Activated CD4-positive, alpha-beta T cell treated with anti-CD3 and anti-CD28 coated beads for 48 hours (primary cell): ENCODE measurements around the gene PARD3.
"Not testable (repeated sequence)": the region's sequence is repeated elsewhere in the genome, so short reads cannot be mapped to it uniquely, and the experiment has no call there.

ENCODE experiments used
- DNase-seq: peaks from one replicate; pipeline ENCODE4 v3.0.0-alpha.2; 2020

PARD3 gene

DNA sequence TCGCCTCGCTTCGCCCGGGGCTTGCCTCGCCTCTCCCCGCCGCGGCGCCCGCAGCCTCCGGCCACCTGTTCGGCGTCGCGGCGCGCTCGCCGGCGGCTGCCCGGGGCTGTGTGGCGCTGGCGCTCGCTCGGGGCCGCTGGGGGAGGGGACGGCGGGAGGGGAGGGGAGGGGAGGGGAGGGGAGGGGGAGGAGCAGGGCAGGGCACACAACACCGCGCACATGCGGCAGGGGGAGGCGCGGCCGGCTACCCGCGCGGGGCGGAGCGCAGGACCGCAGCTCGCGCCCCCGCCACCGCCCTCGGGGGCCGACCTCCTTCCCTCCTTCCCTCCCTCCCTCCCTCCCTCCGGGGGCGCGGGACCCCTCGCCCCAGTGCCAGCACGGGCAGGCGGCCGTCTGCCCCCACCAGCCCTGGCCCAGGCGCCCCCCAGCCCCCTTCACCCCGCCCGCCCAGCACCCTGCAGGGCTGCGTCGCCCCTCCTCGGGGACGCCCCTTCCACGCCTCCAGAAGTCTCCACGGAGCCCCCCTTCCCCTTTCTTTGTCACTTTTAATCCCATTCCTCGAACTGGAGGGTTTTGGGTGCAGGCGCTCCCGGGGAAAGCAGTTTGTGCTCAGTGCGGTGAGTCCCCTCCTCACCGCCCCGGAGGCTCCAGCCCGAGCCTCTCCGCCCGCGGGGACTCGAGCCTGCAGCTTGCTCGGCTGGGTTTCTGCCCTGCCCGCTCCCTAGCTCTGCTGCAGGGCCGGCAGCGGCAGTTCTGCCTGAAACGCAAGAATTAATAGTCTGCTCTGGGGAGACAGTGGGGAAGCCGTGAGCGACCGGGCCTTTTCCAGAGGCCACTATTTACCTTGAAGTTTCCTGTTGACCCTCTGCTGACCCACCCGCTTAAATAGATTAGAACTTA is at the start of gene PARD3:
TSS of gene PARD3 (minus strand) at position 112 of the 900 bp plus-strand sequence. CDS start 301 bp downstream, outside the sequence.
- peak; percentile 27 for DNase-seq

DNA sequence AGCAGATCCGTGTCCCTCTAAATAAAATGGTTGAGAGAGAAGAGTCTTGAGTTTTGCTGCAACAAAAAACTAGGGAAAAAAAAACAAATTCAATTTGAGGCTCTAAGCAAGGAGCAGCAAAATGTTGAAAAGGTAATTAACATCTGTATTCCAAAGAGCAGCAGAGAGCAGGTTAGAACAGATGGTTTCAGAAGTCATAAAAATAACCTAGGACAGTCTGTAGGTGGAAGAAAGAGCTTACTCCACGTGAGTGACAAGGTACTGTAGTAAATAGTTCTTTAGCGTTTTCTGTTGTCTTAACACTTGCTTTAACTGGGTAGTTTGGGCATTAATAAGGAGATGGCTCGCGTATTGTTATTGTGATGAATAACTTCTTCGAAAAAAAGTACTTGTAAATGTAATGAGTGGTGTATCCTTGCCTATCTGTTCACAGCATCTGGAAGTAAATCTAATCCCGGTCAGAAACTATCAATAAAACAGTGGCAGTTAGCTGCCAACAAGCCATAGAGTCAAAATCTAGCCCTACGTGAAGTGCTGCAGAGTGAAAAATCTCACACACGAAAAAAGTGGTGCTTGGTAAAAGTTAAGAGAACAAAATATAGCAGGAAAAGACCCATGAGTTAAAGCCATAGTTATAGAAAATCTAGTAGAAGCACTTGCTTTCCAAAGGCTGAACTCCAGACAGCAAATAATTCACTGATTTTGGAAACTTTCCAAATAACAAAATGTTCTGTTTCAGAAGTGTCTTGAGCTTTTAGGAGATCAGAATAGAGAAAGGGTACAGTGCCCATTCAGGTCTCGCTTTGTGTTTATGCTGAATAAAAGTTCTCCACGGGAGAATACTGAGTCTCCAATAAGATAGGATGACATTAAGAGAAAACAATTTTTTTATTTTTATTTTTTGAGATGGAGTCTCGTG is 49.3 kb upstream of the PARD3 start:
- no peak for DNase-seq

DNA sequence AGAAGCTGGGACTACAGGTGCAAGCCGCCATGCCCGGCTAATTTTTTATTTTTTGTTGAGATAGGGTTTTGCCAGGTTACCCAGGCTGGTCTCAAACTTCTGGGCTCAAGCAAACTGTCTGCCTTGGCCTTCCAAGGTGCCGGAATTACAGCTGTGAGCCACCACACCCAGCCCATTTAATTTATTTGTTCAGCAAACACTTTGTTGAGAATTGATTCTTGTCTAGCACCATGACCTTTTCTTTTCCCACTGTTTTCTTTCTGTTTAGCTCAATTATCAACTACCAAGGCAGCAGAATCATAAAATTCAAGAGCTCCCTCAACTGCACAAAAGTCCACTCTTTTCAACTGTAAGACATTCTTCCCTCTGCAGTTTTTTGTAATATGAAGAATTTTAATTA is 47.8 kb upstream of the PARD3 start:
- no peak for DNase-seq

DNA sequence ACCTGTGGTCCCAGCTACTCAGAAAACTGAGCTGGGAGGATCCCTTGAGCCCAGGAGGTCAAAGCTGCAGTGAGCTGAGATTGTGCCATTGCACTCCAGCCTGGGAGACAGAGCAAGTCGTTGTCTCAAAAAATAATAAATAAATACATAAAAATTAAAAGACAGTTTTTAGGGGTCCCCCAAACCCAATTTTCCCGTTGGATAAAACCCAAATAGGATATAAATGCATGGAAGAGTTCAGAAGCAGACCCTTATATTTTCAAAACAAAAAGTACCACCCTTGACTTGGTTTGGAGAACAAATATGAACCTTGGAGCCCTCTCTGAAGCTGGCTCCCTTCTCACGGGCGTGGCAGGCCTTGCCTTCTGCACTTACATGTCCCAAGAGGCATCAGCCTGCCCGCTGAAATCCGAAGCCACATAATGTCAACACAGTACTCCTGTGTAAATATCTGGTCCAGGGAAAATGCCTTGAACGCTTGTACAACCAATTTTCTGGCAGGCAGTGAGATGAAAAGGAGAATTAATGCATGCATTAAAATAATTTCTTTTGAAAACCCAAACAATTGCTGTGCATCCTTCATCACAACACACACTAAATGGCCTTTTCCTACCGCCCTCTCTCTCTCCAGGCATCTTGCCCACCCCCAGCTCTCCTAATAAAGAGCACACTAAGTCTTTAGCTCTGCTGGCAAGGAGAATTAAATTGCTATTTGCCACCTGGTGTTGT is 46.4 kb upstream of the PARD3 start:
- DNase-seq = no peak

DNA sequence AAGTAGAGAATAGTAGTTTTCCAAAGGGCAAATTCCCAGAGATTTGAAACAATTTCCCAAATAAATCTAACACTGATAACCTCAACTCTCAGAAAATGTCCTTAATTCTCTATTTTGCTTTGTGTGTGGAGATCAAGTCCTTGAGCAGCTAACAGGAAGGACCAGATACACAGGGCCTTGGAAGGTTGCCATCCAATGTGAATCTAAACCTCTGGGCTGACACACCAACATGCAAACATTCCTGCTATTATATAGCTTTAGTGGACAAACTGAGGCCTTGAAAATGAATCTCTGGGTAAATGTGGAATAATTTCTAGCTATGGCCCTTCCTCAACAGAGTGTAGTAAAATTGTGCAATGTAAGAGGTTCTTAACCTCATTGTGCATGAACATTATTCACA is 44.1 kb upstream of the PARD3 start:
- DNase-seq = no peak

DNA sequence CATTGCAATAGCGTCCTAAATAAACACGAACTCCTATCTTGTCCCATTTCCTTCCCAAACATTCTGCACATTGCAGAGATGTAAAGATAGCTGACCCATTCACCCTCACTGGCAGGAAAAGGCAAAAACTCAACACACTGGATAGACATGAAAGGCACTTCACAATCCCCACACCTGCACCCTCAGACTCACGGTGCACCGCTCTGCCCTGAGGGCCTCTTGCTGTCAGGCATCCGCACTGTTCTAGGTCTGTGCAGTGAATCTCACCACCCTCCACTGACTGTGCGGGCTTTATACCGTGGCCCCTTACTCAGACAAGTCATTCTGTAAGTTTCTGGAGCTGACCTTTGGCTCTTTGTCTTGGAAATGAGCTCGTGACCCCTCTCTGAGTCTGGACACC is 42.9 kb upstream of the PARD3 start:
- no peak for DNase-seq

DNA sequence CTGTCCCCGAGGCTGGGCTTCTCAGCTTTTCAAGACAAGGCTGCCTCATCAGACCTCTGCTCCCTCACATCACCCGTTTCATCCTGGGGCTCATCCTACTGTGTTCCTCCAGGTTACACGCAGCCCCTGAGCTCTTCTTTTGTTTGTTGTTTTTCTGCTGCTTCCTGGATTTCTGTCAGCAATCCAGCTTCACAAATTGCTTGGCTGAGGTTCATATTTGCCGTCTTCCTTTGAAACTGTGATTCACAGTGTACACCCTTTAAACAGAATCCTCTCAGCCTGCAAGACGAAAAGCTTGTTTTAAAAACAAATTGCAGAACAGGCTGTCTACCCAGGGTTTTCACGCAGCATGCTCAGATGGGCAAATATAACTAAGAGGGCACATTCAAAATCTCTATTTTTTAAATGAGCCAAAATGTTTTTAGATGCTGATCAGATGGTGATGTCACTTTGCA is 39.1 kb upstream of the PARD3 start:
- no peak for DNase-seq

DNA sequence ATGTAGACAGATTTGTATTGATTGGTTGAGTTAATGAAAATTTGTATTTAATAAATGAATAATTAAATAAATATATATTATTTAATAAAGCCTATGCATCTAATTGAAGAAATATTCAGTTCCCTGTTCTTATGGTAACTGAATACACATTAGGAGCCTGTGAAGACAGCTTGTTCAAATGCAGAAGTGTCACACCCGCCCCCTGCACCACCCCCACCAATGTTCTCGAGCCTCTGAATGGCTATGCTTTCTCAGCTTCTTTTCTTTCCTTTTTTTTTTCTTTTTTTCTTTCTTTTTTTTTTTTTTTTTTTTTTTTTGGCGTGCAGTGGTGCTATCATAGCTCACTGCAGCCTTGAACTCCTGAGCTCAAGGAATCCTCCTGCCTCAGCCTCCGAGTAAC is 38.3 kb upstream of the PARD3 start:
- no peak for DNase-seq

DNA sequence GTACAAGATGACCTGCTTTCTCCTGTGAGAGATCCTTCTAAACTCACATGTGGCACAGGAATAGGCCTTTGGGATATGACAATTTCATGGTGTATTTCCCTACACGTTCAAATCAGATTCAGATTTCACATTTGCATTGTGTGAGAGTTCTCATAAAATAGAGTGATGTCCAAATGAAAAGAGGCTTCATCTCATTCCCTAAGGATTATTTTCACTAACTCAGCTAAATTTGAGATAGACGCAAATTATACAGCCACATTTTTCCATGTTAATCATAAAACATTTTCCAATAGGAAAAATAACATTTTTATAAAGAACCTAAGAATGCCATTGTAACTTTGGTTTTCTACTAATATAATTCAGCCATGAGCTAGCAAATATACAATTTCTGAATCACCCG is 35.5 kb upstream of the PARD3 start:
- DNase-seq = no peak

DNA sequence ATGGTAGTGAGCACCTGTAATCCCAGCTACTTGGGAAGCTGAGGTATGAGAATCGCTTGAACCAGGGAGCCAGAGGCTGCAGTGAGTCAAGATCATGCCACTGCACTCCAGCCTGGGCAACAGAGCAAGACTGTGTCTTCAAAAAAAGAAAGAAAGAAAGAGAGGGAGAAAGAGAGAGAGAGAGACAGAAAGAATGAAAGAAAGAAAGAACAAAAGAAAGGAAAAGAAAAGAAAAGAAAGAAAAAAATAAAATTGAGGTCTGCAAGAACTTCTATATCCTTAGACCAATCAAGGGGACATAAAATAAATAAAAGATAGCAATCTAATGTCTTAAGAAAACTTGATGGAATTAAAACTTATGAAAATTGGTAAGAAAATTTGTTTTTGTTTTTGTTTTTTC is 34.9 kb upstream of the PARD3 start:
- DNase-seq = no peak

DNA sequence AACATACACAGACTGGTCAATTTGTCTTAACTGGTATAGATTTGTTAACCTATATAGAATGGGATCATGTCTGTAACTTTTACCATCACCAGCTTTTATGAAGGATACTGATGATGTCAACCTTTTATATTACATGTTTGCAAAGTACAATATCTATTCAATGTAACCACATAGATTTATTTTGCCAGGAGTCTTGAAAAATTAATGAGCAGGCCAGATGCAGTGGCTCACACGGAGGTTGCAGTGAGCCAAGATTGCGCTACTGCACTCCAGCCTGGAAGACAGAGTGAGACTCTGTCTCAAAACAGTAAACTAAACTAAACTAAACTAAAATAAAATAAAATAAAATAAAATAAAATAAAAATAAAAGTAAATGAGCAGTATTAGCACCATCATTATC is 30.0 kb upstream of the PARD3 start:
- DNase-seq = no peak

DNA sequence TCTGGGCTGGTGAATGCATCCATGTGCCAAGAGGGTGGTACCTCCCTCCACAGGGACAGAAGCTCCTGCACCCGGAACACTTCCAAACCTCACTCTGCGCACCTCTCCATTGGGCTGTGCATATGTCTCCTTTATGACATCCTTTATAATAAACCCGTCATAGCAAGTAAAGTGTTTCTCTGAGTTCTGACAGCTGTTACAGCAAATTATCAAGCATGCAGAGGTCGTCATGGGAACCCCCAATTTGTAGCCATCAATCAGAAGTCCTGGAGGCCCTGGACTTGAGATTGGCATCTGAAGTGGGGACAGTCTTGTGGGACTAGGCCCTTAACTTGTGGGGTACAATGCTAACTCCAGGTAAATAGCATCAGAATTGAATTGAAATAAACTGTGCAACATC is 29.4 kb upstream of the PARD3 start:
- DNase-seq = no peak

DNA sequence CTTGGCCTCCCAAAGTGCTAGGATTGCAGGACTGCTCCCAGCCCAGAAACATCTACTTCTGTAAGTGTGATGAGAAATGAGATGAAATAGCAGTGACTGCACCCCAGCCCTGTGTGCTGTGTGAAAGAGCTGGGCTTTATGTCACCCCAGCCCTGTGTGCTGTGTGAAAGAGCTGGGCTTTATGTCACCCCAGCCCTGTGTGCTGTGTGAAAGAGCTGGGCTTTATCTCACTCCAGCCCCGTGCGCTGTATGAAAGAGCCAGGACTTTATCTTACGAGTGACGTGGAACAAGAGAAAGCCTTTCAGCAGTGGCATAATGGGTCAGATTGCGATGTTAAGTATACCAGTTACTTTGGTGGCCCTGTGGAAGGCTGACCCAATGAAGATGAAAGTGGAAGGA is 28.4 kb upstream of the PARD3 start:
- DNase-seq = not testable (repeated sequence)

DNA sequence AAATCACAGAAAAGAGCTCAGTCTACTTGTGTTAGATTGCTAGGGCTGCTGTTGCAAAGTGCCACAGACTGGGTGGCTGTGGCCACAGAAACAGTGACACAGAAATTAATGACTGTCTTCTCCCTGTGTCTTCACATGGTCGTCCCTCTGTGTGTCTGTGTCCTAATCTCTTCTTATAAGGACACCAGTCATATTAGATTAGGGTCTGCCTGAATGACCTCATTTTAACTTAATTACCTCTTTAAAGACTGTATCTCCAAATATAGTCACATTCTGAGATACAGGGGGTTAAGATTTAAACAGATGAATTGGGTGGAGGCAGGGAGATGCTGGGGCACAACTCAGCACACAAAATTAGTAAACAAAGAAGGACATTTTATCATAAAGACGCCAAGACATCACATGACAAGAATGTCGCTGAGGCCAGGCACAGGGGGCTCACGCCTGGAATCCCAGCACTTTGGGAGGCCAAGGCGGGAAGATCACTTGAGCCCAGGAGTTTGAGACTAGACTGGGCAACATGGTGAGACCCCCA is 23.3 kb upstream of the PARD3 start:
- no peak for DNase-seq

DNA sequence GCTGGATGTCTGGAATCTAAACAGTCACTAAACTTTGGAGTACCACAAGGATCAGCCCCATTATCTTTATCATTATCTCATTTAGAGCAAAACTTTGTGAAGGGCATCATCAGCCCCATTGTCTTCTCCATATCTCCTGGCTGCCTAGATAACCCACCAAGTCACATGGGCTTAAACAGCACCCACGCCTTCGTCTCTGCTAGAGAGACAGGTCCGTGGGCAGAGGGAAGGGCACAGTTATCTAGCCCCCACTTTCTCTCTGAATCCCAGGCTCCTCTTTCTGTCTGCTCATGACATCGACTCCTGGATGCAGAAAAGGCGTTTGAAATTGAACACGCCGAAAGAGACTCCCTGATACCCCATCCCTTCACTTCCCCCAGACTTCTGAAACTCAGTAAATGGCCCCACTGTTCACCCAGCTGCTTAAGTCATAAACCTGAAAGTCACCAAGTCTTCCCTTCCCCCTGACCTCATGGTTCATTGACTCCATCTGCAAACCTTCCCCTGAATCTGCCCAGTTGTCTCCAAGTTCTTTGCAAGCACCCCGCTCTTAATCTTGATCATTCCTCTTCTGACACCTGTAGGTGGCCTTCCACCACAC is 20.9 kb upstream of the PARD3 start:
- no peak for DNase-seq

DNA sequence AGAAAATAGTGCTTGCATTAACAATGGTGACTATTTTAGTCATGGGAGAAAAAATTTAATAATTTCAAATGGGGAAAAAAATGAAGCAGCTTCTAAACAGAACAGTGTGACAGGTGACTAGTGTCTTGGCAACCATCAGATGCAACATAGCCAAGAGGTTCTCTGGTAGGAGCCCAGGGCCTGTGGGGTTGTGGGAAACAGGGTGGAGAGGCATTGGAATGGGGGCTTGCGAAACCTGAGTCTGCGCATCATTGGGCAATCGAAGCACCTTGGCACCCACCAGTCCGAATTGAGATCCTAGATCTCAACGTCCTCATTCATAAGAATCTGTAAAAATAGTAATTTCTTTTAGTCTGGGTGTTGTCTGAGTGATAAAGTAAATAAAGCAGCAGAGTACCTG is 19.2 kb upstream of the PARD3 start:
- no peak for DNase-seq

DNA sequence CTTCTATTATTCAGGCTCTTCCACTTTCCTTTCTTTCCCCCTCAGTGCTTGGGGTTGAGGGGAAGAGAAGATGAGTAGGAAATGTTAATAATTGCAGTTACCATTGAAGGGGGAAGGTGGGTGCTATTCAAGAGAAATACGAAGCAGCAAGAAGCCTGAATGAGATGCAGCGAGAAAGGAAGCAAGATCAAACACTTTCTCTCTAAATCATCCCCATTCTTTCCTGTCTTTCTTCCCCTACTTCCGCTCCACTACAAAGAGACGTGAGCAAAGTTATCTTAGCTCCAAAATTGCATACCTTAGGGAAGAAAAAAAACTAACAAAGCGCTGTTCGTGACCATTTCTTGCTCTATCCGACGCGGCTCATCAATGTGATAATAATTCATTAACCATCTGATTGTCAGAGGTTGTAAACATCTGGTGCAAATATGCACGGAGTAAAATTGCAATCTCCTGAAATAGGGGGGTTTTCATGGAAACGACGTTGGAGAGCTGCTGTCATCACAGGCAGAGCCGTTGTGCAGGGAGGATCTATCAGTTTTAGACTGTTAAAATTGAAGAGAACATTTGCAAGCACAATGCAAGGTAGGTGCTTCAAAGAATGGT is 15.2 kb upstream of the PARD3 start:
- DNase-seq = no peak

DNA sequence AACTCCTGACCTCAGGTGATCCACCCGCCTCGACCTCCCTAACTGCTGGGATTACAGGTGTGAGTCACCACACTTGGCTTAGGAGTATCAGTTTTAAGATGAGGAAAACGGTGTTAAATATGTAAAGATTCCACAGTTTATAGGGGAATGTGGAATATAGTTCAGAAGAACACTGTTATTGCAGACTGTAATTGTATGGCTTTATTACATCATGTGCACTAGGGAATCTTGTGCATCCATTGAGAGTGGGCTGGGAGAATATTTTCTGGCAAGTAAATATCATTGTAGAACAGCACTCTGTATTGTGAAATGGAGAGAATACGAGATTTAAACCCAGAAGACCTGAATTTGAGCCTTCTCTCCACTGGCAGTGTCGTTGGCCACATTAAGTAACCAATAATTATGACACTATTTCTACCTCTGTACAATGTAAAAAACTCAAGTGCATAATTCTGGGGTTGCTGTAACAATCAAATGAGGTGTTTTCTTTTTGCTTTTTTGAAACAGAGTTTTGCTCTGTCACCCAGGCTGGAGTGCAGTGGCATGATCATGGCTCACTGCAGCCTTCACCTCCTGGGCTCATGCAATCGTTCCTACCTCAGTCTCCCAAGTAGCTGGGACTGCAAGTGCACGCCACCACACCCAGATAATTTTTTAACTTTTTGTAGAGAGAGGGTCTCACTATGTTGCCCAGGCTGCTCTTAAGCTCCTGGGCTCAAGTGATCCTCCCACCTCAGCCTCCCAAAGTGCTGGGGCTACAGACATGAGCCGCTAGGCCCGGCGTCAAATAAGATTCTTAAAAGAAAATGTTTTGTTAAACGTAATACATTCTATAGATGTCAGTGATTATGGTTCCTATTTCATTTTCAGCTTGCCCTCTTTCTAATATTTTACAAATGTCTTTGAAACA is 12.0 kb upstream of the PARD3 start:
- DNase-seq = no peak

DNA sequence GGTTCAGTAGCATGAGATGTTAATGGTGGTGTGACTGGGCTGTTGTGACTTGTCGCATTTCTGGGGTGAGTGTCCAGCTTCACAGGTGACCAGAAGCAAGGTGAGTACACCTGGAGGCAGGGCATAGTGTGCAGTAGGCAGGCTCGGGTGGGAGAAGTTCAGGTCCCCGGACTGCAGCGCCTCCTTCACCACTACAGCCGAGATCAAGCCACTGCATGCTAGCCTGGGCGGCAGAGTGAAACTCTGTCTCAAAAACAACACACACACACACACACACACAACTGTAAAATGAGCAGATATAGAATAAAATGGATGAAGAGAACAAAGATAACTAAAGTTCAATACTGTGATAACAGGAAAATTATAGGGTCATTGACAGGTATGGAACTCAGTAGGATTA is 11.1 kb upstream of the PARD3 start:
- no peak for DNase-seq

DNA sequence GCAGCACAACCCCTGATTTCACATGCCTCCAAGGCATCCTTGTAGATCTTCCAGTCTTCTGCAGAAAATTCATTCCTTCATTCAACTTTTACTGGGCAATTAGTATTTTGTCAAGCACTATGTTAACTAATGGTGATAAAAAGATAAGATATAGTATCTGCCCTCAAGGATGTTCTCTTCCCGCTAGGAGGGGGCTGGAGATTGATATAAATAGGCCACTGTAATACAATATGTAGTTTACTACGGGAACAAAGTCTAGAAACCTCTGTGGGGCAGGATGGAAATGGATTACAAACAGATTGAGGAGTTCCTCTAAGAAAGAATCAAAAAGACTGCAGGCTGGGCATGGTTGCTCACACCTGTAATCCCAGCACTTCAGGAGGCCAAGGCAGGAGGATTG is 10.3 kb upstream of the PARD3 start:
- no peak for DNase-seq

DNA sequence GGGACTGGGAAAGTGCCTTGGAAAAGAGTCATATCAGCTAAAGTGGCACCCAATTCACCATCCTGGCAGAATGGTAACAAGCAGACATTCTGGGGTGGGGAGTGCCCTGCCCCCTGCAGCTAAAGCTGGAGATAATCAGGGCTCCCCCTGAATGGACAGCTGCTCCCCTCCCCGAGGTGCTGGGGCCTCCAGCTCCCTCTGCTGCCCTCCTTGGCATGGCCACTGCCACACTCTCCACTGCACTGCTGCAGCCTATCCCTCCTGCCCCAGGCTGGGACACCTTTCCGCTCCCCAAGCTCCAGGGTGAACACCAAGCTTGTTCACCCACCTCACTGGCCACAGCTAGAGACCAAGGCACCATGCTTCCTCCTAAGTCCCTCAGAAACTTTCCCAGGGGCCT is 9.8 kb upstream of the PARD3 start:
- DNase-seq = no peak
